Thyroid gland (tissue), 4 donors: ENCODE results near the gene UCHL5.

Experiments used
- POLR2A ChIP-seq, 2 donors: fragments of 450-650 bp; IDR thresholded peaks; one replicate each; pipeline ENCODE4 v1.6.1; 2017; ENCODE audit warnings: antibody characterized with exemption in 2 of 2, mild to moderate bottlenecking in 2 of 2, moderate library complexity in 1 of 2
- TF ChIP-seq, protein P1 (sequence below), 6 experiments: fragments of 200-600 bp in 3 of 6; fragments of 450-650 bp in 3 of 6; sonication (generic) in 3 of 6; IDR thresholded peaks; one replicate each; pipeline ENCODE4 v1.5.1; 2016 to 2019; ENCODE audit warnings: antibody characterized with exemption in 6 of 6, mild to moderate bottlenecking in 2 of 6, inconsistent platforms in 1 of 6, moderate library complexity in 1 of 6

DNA sequence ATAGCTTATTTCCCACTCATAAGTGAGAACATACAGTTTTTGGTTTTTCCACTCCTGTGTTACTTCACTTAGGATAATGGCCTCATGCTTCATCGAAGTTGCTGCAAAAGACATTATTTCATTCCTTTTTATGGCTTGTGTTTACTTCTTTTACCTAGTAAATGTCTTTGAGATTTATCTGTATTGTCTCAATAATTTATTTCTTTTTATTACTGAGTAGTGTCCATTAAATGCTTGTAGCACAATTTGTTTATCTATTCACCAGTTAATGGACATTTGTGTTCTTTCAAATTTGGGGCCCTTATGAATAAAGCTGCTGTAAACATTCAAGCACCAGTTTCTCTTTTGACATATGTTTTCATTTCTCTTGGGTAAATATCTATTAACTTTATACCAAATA, 86.0 kb downstream of the UCHL5 start:
- TF ChIP-seq, protein P1, sequence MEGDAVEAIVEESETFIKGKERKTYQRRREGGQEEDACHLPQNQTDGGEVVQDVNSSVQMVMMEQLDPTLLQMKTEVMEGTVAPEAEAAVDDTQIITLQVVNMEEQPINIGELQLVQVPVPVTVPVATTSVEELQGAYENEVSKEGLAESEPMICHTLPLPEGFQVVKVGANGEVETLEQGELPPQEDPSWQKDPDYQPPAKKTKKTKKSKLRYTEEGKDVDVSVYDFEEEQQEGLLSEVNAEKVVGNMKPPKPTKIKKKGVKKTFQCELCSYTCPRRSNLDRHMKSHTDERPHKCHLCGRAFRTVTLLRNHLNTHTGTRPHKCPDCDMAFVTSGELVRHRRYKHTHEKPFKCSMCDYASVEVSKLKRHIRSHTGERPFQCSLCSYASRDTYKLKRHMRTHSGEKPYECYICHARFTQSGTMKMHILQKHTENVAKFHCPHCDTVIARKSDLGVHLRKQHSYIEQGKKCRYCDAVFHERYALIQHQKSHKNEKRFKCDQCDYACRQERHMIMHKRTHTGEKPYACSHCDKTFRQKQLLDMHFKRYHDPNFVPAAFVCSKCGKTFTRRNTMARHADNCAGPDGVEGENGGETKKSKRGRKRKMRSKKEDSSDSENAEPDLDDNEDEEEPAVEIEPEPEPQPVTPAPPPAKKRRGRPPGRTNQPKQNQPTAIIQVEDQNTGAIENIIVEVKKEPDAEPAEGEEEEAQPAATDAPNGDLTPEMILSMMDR (IDR thresholded peaks at IDR 0.05), result no peak
- no peak for TF ChIP-seq POLR2A (IDR thresholded peaks at IDR 0.05)
